Neural cell (in vitro differentiated cells): ENCODE data around the gene PTAFR. TPM values are rescaled to one million over a fixed set of nuclear protein-coding genes. Genes with fewer than 3 reads are reported as not detected.

Experiments used
- H2AFZ ChIP-seq: fragments of 200-600, 300-800 bp; sonication (generic), shearing (Covaris generic); 2 replicates; pipeline ENCODE4 v1.6.0; 2014; ENCODE audit warnings: low read depth, mild to moderate bottlenecking, antibody characterized with exemption, low read length, moderate library complexity
- H3F3A ChIP-seq: fragments of 200-600 bp; shearing (Covaris generic); 2 replicates; pipeline ENCODE4 v1.6.1; 2016; ENCODE audit warnings: mild to moderate bottlenecking, moderate library complexity, mixed read lengths, antibody characterized with exemption, low read length; ENCODE audit not compliant: insufficient read depth, poor library complexity, severe bottlenecking
- H3K27ac ChIP-seq: fragments of 200-600, 300-800 bp; sonication (generic), shearing (Covaris generic); 2 replicates; pipeline ENCODE4 v1.5.1; 2014; ENCODE audit warnings: mild to moderate bottlenecking, low read length, moderate library complexity
- H3K27me3 ChIP-seq: fragments of 300-800, 200-600 bp; sonication (generic), shearing (Covaris generic); 2 replicates; pipeline ENCODE4 v1.6.0; 2014; ENCODE audit warnings: mild to moderate bottlenecking, low read depth, low read length, moderate library complexity; ENCODE audit not compliant: insufficient read depth
- H3K36me3 ChIP-seq: fragments of 300-800, 200-600 bp; sonication (generic), shearing (Covaris generic); 2 replicates; pipeline ENCODE4 v1.5.1; 2014; ENCODE audit warnings: mild to moderate bottlenecking, antibody characterized with exemption, low read length, moderate library complexity; ENCODE audit not compliant: insufficient read depth
- H3K4me2 ChIP-seq: fragments of 300-800, 200-600 bp; sonication (generic), shearing (Covaris generic); 2 replicates; pipeline ENCODE4 v1.6.0; 2014; ENCODE audit warnings: mild to moderate bottlenecking, low read length
- H3K4me3 ChIP-seq: fragments of 300-800, 200-600 bp; sonication (generic), shearing (Covaris generic); 2 replicates; pipeline ENCODE4 v1.5.1; 2014; ENCODE audit warnings: mild to moderate bottlenecking, low read length, moderate library complexity
- H3K79me2 ChIP-seq: fragments of 200-600 bp; shearing (Covaris generic); replicated peaks from 2 replicates; pipeline ENCODE4 v1.6.0; 2014; ENCODE audit warnings: mild to moderate bottlenecking, low read length, moderate library complexity; ENCODE audit not compliant: insufficient read depth
- H3K9ac ChIP-seq: fragments of 300-800, 200-600 bp; sonication (generic), shearing (Covaris generic); 2 replicates; pipeline ENCODE4 v1.6.1; 2016; ENCODE audit warnings: mild to moderate bottlenecking, low read length, mixed read lengths
- H3K9me2 ChIP-seq: fragments of 200-600 bp; shearing (Covaris generic); 2 replicates; pipeline ENCODE4 v1.6.1; 2016; ENCODE audit warnings: mild to moderate bottlenecking, low read length, mixed read lengths; ENCODE audit not compliant: insufficient read depth
- H3K9me3 ChIP-seq: fragments of 200-600, 300-800 bp; sonication (generic), shearing (Covaris generic); 2 replicates; pipeline ENCODE4 v1.6.1; 2016; ENCODE audit warnings: mild to moderate bottlenecking, mixed run types, low read length, moderate library complexity, mixed read lengths
- H4K20me1 ChIP-seq: fragments of 200-600 bp; shearing (Covaris generic); 2 replicates; pipeline ENCODE4 v1.6.1; 2016; ENCODE audit warnings: mild to moderate bottlenecking, mixed run types; ENCODE audit not compliant: insufficient read depth
- CTCF ChIP-seq: fragments of 450-650 bp; IDR thresholded peaks from 2 replicates; pipeline ENCODE4 v1.5.1; 2014; ENCODE audit warnings: antibody characterized with exemption, mild to moderate bottlenecking, moderate library complexity; ENCODE audit not compliant: poor library complexity, severe bottlenecking
- EP300 ChIP-seq: fragments of 450-650 bp; conservative IDR thresholded peaks from 2 replicates; pipeline ENCODE4 v1.6.1; 2014; ENCODE audit warnings: antibody characterized with exemption, mild to moderate bottlenecking, moderate library complexity; ENCODE audit not compliant: poor library complexity, severe bottlenecking
- EZH2 ChIP-seq: fragments of 200-600, 300-800 bp; shearing (Covaris generic), sonication (generic); IDR thresholded peaks from 2 replicates; pipeline ENCODE4 v1.6.1; 2014; ENCODE audit warnings: antibody characterized with exemption, low read length, borderline replicate concordance, mild to moderate bottlenecking; ENCODE audit not compliant: insufficient read depth, poor library complexity, severe bottlenecking
- MXI1 ChIP-seq: fragments of 450-650 bp; conservative IDR thresholded peaks from 2 replicates; pipeline ENCODE4 v1.6.1; 2014; ENCODE audit warnings: antibody characterized with exemption, mild to moderate bottlenecking; ENCODE audit not compliant: poor library complexity, severe bottlenecking
- POLR2AphosphoS5 ChIP-seq: IDR thresholded peaks from 2 replicates; pipeline ENCODE4 v1.6.1; 2012
- RAD21 ChIP-seq: fragments of 450-650 bp; conservative IDR thresholded peaks from 2 replicates; pipeline ENCODE4 v1.6.1; 2014; ENCODE audit warnings: antibody characterized with exemption, mild to moderate bottlenecking, moderate library complexity
- REST ChIP-seq: IDR thresholded peaks from 2 replicates; pipeline ENCODE4 v1.6.1; 2012; ENCODE audit warnings: borderline replicate concordance
- SMC3 ChIP-seq: fragments of 450-650 bp; conservative IDR thresholded peaks from 2 replicates; pipeline ENCODE4 v1.6.1; 2014; ENCODE audit warnings: antibody characterized with exemption, mild to moderate bottlenecking, moderate library complexity; ENCODE audit not compliant: poor library complexity
- TAF1 ChIP-seq: IDR thresholded peaks from 2 replicates; pipeline ENCODE4 v1.6.1; 2012; ENCODE audit warnings: low read depth
- polyA plus RNA-seq: library from polyadenylated mRNA; depleted of rRNA; stranded (reverse); fragments of >200 nt; gene quantifications from 2 replicates; pipeline ENCODE4 v1.2.3, GENCODE V29; 2014

PTAFR gene
- polyA plus RNA-seq, 1 donor from 2014 or later = 0.30 TPM

- Histone ChIP-seq H3K27ac (no peak overlapping the region), H3K4me2 (no peak overlapping the region), H3K4me3 (no peak overlapping the region), H3K36me3 (no peaks in the 10 kb centered on the region), H3K9ac (no peak overlapping the region), H4K20me1 (no peaks in the 10 kb centered on the region), H3K9me2 (no peaks in the 10 kb centered on the region), H3K27me3 (no peaks in the 10 kb centered on the region), H3K79me2 (no peaks in the 10 kb centered on the region), H3F3A (no peaks in the 10 kb centered on the region), H2AFZ (no peak overlapping the region), H3K9me3 (no peaks in the 10 kb centered on the region)
- no peak for TF ChIP-seq POLR2AphosphoS5
- no peak for TF ChIP-seq TAF1
Measured at GRCh38 chr1:28127617-28128257, 48.8 kb downstream of the PTAFR start.

GRCh38 chr1:28126783-28127490, 49.6 kb downstream of the PTAFR start:
- no peak overlapping the region for H2AFZ ChIP-seq
- no peaks in the 10 kb centered on the region for H3K36me3 ChIP-seq
- no peaks in the 10 kb centered on the region for H3K79me2 ChIP-seq
- no peak overlapping the region for H3K4me3 ChIP-seq
- H3K4me2 ChIP-seq = no peak overlapping the region
- no peaks in the 10 kb centered on the region for H3K9me2 ChIP-seq
- no peaks in the 10 kb centered on the region for H3K27me3 ChIP-seq
- no peak overlapping the region for H3K27ac ChIP-seq
- H3K9me3 ChIP-seq = no peaks in the 10 kb centered on the region
- no peak overlapping the region for H3K9ac ChIP-seq
- no peak for TF ChIP-seq REST
- TF ChIP-seq EP300 = no peak
- TF ChIP-seq POLR2AphosphoS5 = no peak
- no peak for TF ChIP-seq SMC3
- no peak for TF ChIP-seq MXI1
- TF ChIP-seq TAF1 = no peak
- no peak for TF ChIP-seq RAD21
- no peak for TF ChIP-seq CTCF
- TF ChIP-seq EZH2 = no peak
- H4K20me1 ChIP-seq = no peaks in the 10 kb centered on the region
- no peaks in the 10 kb centered on the region for H3F3A ChIP-seq
